SK-N-SH treated with all-trans-retinoic acid at 6 μM for 48 hours (cell line): ENCODE measurements around the gene PRIMA1.

Source experiments
- ATAC-seq: fragments of 200-7000 bp; cut with Tn5 transposase; 3 replicates; pipeline ENCODE4 v1.9.1; 2020; ENCODE audit warnings: mild to moderate bottlenecking, moderate library complexity
- ARNTL ChIP-seq: fragments of 450-650 bp; formaldehyde crosslinking; IDR thresholded peaks from 2 replicates; pipeline ENCODE4 v1.5.0; 2020; ENCODE audit warnings: low read depth, mild to moderate bottlenecking, moderate library complexity, borderline replicate concordance
- BACH2 ChIP-seq: fragments of 250-450 bp; sonication (Bioruptor Pico); IDR thresholded peaks from 2 replicates; pipeline ENCODE4 v1.9.0; 2021; ENCODE audit warnings: mild to moderate bottlenecking, borderline replicate concordance
- CSDC2 ChIP-seq: fragments of 250-450 bp; sonication (Bioruptor Pico); IDR thresholded peaks from 2 replicates; pipeline ENCODE4 v1.5.0; 2020; ENCODE audit warnings: mild to moderate bottlenecking, moderate library complexity
- ESRRG ChIP-seq: fragments of 250-450 bp; sonication (Bioruptor Pico); IDR thresholded peaks from 2 replicates; pipeline ENCODE4 v1.6.1; 2021; ENCODE audit warnings: mild to moderate bottlenecking
- GLIS3 ChIP-seq: fragments of 250-450 bp; sonication (Bioruptor Pico); IDR thresholded peaks from 2 replicates; pipeline ENCODE4 v1.5.0; 2020; ENCODE audit warnings: mild to moderate bottlenecking, moderate library complexity
- ISL1 ChIP-seq: fragments of 250-450 bp; sonication (Bioruptor Pico); IDR thresholded peaks from 2 replicates; pipeline ENCODE4 v2.1.2; 2022; ENCODE audit warnings: mild to moderate bottlenecking, moderate library complexity
- OSR1 ChIP-seq: fragments of 250-450 bp; sonication (Bioruptor Pico); IDR thresholded peaks from 2 replicates; pipeline ENCODE4 v1.8.0; 2022; ENCODE audit warnings: moderate library complexity, mild to moderate bottlenecking, inconsistent platforms
- PPARA ChIP-seq: fragments of 250-450 bp; sonication (Bioruptor Pico); IDR thresholded peaks from 2 replicates; pipeline ENCODE4 v1.5.0; 2020; ENCODE audit warnings: mild to moderate bottlenecking, borderline replicate concordance
- RARB ChIP-seq: fragments of 250-450 bp; sonication (Bioruptor Pico); IDR thresholded peaks from 2 replicates; pipeline ENCODE4 v1.8.0; 2021; ENCODE audit warnings: mild to moderate bottlenecking, moderate library complexity
- SNAI2 ChIP-seq: fragments of 250-450 bp; sonication (Bioruptor Pico); IDR thresholded peaks from 2 replicates; pipeline ENCODE4 v1.5.0; 2020; ENCODE audit warnings: mild to moderate bottlenecking, moderate library complexity
- TCF4 ChIP-seq: fragments of 250-450 bp; sonication (Bioruptor Pico); IDR thresholded peaks from 2 replicates; pipeline ENCODE4 v1.8.0; 2021; ENCODE audit warnings: mild to moderate bottlenecking, moderate library complexity, borderline replicate concordance
- ZC3H10 ChIP-seq: fragments of 250-450 bp; sonication (Bioruptor Pico); IDR thresholded peaks from 2 replicates; pipeline ENCODE4 v1.5.1; 2021; ENCODE audit warnings: mild to moderate bottlenecking, moderate library complexity
- ZFP3 ChIP-seq: fragments of 250-450 bp; sonication (Bioruptor Pico); IDR thresholded peaks from 2 replicates; pipeline ENCODE4 v1.5.0; 2020; ENCODE audit warnings: mild to moderate bottlenecking, moderate library complexity
- ZFP30 ChIP-seq: fragments of 450-650 bp; formaldehyde crosslinking; IDR thresholded peaks from 2 replicates; pipeline ENCODE4 v1.5.0; 2022; ENCODE audit warnings: mild to moderate bottlenecking, moderate library complexity
- ZNF565 ChIP-seq: fragments of 450-650 bp; formaldehyde crosslinking; conservative IDR thresholded peaks from 2 replicates; pipeline ENCODE4 v1.5.0; 2020; ENCODE audit warnings: low read depth, mild to moderate bottlenecking, moderate library complexity
- ZNF70 ChIP-seq: fragments of 450-650 bp; formaldehyde crosslinking; IDR thresholded peaks from 2 replicates; pipeline ENCODE4 v1.5.0; 2020; ENCODE audit warnings: mild to moderate bottlenecking, moderate library complexity
- ZNF8 ChIP-seq: fragments of 450-650 bp; formaldehyde crosslinking; IDR thresholded peaks from 2 replicates; pipeline ENCODE4 v1.5.0; 2020; ENCODE audit warnings: mild to moderate bottlenecking, moderate library complexity
- TF ChIP-seq, protein P1 (sequence below): fragments of 250-450 bp; sonication (Bioruptor Pico); IDR thresholded peaks from 2 replicates; pipeline ENCODE4 v1.5.1; 2021; ENCODE audit warnings: mild to moderate bottlenecking, moderate library complexity
- TF ChIP-seq, protein P2 (sequence below): fragments of 250-450 bp; sonication (Bioruptor Pico); IDR thresholded peaks from 2 replicates; pipeline ENCODE4 v1.8.0; 2020; ENCODE audit warnings: mild to moderate bottlenecking, moderate library complexity, borderline replicate concordance
- TF ChIP-seq, protein P3 (sequence below): fragments of 250-450 bp; sonication (Bioruptor Pico); IDR thresholded peaks from 2 replicates; pipeline ENCODE4 v1.8.0; 2021; ENCODE audit warnings: low read depth, mild to moderate bottlenecking, moderate library complexity, borderline replicate concordance
- TF ChIP-seq, protein P4 (sequence below): fragments of 250-450 bp; sonication (Bioruptor Pico); IDR thresholded peaks from 2 replicates; pipeline ENCODE4 v1.5.0; 2020; ENCODE audit warnings: mild to moderate bottlenecking, moderate library complexity

The PRIMA1 gene

DNA sequence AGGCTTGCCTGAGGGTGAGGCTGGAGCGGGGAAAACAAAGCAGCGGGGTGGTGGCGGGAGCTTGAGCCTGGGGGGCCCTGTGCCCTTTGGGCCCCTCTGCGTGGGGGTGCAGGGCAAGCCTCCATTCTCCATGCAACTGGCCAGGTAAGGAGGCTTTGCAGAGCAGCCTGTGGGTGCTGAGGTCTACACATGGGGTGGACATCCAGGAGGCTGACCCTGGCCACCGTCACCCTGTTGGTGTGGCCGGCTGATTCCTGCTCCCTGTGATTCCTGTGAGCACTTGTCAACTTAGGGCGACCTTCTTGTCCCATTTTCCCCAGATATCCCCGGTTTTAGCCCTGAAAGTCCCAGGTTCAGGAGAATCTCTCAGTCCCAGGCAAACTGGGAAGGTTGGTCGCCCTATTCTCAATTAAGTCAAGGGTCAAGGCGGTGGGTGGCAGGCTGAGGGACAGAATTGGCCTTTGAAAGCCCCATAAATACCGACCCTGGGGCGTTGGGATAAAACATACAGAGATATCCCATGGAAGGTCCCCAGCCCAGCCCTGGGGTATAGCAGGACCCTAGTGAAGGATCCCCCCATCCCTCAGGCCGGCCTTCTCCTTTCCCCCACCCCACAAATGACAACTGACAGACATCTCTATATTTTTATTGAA lies 70.5 kb downstream of the PRIMA1 start:
- ATAC-seq: no peak
- TF ChIP-seq CSDC2 (CRISPR knock-in tag): no peak
- TF ChIP-seq ZNF565: no peak
- TF ChIP-seq BACH2 (CRISPR knock-in tag): no peak
- TF ChIP-seq ZFP3 (CRISPR knock-in tag): no peak
- TF ChIP-seq ISL1 (CRISPR knock-in tag): no peak
- no peak for TF ChIP-seq RARB (CRISPR knock-in tag)
- TF ChIP-seq ZC3H10: no peak
- no peak for TF ChIP-seq ESRRG (CRISPR knock-in tag)
- TF ChIP-seq, protein P1, sequence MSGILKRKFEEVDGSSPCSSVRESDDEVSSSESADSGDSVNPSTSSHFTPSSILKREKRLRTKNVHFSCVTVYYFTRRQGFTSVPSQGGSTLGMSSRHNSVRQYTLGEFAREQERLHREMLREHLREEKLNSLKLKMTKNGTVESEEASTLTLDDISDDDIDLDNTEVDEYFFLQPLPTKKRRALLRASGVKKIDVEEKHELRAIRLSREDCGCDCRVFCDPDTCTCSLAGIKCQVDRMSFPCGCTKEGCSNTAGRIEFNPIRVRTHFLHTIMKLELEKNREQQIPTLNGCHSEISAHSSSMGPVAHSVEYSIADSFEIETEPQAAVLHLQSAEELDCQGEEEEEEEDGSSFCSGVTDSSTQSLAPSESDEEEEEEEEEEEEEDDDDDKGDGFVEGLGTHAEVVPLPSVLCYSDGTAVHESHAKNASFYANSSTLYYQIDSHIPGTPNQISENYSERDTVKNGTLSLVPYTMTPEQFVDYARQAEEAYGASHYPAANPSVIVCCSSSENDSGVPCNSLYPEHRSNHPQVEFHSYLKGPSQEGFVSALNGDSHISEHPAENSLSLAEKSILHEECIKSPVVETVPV (CRISPR knock-in tag): no peak
- no peak for TF ChIP-seq TCF4 (CRISPR knock-in tag)
- no peak for TF ChIP-seq SNAI2
- no peak for TF ChIP-seq ZFP30

DNA sequence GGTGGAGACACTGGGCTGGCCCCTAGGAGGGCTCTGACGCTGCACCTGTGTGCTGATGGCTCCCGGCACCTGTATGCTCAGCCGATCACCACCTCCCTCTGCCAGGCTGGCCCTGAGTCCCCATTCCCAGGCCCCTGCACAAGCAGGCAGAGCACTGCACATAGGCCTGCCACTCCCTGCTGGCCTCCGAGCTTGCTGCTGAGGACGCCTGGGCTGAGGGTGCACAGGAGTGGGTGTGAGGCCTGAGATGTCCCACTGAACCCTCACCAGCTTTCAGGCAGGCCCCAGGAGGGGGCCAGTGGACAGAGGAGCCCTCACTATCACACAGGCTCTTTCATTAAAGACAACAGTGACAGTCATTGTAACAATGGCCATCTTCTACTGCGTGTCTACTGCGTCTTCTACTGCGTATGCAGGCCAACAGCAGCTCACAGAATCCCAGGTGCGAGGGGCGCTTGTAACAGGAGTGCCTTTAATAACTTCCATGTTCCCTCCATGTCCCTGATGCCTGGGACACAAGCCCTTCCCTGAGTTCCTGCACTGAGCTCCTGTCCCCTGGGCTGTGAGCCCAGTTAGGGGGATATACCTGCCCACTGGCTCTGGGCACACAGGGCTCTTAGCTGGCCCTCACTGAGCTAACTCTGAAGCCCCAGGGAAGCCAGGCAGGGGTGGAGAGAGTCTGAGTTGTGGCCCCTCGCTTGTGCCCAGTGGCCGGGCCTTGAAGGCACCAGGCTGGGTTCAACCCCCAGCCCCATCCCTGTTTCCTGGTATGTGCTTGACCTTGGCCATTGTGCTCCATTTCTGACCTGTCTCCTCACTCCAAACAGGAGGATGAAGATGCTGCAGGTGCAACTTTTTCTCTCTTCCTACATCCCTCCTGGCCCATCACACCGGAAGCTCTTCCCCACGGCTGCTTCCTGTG lies 71.3 kb downstream of the PRIMA1 start:
- TF ChIP-seq, protein P2, sequence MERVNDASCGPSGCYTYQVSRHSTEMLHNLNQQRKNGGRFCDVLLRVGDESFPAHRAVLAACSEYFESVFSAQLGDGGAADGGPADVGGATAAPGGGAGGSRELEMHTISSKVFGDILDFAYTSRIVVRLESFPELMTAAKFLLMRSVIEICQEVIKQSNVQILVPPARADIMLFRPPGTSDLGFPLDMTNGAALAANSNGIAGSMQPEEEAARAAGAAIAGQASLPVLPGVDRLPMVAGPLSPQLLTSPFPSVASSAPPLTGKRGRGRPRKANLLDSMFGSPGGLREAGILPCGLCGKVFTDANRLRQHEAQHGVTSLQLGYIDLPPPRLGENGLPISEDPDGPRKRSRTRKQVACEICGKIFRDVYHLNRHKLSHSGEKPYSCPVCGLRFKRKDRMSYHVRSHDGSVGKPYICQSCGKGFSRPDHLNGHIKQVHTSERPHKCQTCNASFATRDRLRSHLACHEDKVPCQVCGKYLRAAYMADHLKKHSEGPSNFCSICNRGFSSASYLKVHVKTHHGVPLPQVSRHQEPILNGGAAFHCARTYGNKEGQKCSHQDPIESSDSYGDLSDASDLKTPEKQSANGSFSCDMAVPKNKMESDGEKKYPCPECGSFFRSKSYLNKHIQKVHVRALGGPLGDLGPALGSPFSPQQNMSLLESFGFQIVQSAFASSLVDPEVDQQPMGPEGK (CRISPR knock-in tag): no peak
- TF ChIP-seq, protein P3, sequence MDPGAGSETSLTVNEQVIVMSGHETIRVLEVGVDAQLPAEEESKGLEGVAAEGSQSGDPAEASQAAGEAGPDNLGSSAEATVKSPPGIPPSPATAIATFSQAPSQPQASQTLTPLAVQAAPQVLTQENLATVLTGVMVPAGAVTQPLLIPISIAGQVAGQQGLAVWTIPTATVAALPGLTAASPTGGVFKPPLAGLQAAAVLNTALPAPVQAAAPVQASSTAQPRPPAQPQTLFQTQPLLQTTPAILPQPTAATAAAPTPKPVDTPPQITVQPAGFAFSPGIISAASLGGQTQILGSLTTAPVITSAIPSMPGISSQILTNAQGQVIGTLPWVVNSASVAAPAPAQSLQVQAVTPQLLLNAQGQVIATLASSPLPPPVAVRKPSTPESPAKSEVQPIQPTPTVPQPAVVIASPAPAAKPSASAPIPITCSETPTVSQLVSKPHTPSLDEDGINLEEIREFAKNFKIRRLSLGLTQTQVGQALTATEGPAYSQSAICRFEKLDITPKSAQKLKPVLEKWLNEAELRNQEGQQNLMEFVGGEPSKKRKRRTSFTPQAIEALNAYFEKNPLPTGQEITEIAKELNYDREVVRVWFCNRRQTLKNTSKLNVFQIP (CRISPR knock-in tag): no peak
- TF ChIP-seq ZFP3 (CRISPR knock-in tag) (no peak), ISL1 (CRISPR knock-in tag) (no peak), PPARA (CRISPR knock-in tag) (no peak), SNAI2 (no peak), ZNF565 (no peak), TCF4 (CRISPR knock-in tag) (no peak), ESRRG (CRISPR knock-in tag) (no peak), ARNTL (CRISPR knock-in tag) (no peak), ZNF70 (CRISPR knock-in tag) (no peak), RARB (CRISPR knock-in tag) (no peak), ZNF8 (CRISPR knock-in tag) (no peak), BACH2 (CRISPR knock-in tag) (no peak)
- TF ChIP-seq, protein P1 (CRISPR knock-in tag): no peak
- ATAC-seq: no peak

DNA sequence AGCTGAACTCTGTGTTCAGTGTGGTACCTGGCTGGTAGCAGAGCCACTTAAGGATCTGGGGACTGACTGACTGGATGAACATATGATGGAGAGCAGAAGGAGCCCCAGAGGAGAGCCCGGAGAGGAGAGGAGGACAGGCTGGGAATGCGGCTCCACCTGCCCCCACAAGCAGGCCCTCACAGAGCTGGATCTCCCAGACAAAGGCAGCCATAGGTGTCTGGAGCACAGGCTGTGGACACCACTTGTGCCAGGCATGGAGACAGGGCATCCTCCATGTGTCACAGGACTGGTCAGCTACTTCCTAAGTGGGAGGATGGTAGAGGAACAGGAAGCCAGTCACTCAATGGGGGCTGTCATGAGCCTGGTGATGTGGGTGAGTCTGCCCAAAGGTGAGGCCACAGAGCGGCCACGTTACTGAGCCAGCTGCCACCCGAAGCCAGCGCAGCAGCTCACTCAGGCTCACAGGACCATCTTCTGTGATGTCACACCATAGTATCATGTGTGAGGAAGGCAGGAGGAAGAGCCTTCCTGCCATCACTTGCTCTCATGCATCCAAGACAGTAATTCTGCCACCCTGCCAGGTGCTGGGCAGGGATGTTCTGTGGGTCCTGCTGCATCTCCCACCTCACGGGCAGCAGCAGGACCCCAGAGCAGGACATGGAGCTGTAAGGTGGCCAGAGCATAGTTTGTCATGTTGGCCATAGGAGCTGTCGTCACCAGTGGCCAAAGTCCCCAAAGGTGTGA lies 72.1 kb downstream of the PRIMA1 start:
- no peak for TF ChIP-seq ESRRG (CRISPR knock-in tag)
- TF ChIP-seq SNAI2: no peak
- TF ChIP-seq, protein P4, sequence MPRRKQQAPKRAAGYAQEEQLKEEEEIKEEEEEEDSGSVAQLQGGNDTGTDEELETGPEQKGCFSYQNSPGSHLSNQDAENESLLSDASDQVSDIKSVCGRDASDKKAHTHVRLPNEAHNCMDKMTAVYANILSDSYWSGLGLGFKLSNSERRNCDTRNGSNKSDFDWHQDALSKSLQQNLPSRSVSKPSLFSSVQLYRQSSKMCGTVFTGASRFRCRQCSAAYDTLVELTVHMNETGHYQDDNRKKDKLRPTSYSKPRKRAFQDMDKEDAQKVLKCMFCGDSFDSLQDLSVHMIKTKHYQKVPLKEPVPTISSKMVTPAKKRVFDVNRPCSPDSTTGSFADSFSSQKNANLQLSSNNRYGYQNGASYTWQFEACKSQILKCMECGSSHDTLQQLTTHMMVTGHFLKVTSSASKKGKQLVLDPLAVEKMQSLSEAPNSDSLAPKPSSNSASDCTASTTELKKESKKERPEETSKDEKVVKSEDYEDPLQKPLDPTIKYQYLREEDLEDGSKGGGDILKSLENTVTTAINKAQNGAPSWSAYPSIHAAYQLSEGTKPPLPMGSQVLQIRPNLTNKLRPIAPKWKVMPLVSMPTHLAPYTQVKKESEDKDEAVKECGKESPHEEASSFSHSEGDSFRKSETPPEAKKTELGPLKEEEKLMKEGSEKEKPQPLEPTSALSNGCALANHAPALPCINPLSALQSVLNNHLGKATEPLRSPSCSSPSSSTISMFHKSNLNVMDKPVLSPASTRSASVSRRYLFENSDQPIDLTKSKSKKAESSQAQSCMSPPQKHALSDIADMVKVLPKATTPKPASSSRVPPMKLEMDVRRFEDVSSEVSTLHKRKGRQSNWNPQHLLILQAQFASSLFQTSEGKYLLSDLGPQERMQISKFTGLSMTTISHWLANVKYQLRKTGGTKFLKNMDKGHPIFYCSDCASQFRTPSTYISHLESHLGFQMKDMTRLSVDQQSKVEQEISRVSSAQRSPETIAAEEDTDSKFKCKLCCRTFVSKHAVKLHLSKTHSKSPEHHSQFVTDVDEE (CRISPR knock-in tag): no peak
- TF ChIP-seq ZNF8 (CRISPR knock-in tag): no peak
- TF ChIP-seq OSR1 (CRISPR knock-in tag): no peak
- TF ChIP-seq RARB (CRISPR knock-in tag): no peak
- TF ChIP-seq GLIS3 (CRISPR knock-in tag): no peak
- TF ChIP-seq, all 23 proteins: peak for 0
- no peak for ATAC-seq
